GM12878 (cell line): ENCODE results near the gene GLT1D1. TPM values are rescaled to one million over a fixed set of nuclear protein-coding genes. Genes with fewer than 3 reads are reported as not detected.

Source experiments
- ATAC-seq: fragments of 200-7000 bp; cut with Tn5 transposase; 3 replicates; pipeline ENCODE4 v1.9.1; 2020; ENCODE audit warnings: mild to moderate bottlenecking, moderate library complexity
- BruUV-seq: library from RNA; stranded (reverse); fragments of 400-500 nt; replicated peaks from 2 replicates; lab custom pipeline; 2021; lab: Mats Ljungman, UMichigan
- CTCF ChIA-PET: fragments of 300-600 bp; sonication (Branson Sonifier 250); formaldehyde crosslinking; extraction: SDS; loops from one replicate; lab custom pipeline; 2021; ENCODE audit warnings: inconsistent platforms; lab: Yijun Ruan, JAX
- POLR2A ChIA-PET: fragments of 350-600 bp; formaldehyde crosslinking; extraction: SDS; loops from one replicate; lab custom pipeline; 2021; ENCODE audit warnings: inconsistent platforms; lab: Charles Lee
- RAD21 ChIA-PET: fragments of 300-600 bp; sonication (Branson Sonifier 250); formaldehyde crosslinking; loops from one replicate; lab custom pipeline; 2023; ENCODE audit warnings: antibody characterized with exemption; ENCODE audit not compliant: unreplicated experiment; lab: Charles Lee
- SMC1A ChIA-PET: fragments of 300-600 bp; sonication (Branson Sonifier 250); formaldehyde crosslinking; loops from one replicate; lab custom pipeline; 2023; ENCODE audit not compliant: unreplicated experiment, uncharacterized antibody; lab: Charles Lee
- DNase-seq: peaks from one replicate; pipeline ENCODE4 v3.0.0-alpha.2; 2011; ENCODE audit warnings: low read depth, low spot score
- FAIRE-seq: peaks from 3 replicates; lab custom pipeline; 2011; peaks lifted over from hg19 to GRCh38; lab: Jason Lieb, UNC
- H2AFZ ChIP-seq: 2 replicates; pipeline ENCODE4 v1.6.0; 2011; ENCODE audit warnings: low read depth, low read length, control low read depth; ENCODE audit not compliant: control insufficient read depth
- H3K27ac ChIP-seq: 2 replicates; pipeline ENCODE4 v1.5.1; 2011; ENCODE audit warnings: control low read depth; ENCODE audit not compliant: control insufficient read depth, insufficient read depth
- H3K27me3 ChIP-seq, 2 experiments: replicated peaks in 1 of 2; 2 replicates each; pipeline versions ENCODE4 v1.6.0 to v1.6.1; 2011; ENCODE audit warnings: low read length in 1 of 2; ENCODE audit not compliant: control insufficient read depth in 2 of 2, insufficient read depth in 2 of 2
- H3K36me3 ChIP-seq, 2 experiments: 2 replicates each; pipeline ENCODE4 v1.5.1; 2011; ENCODE audit warnings: low read length in 1 of 2; ENCODE audit not compliant: control insufficient read depth in 2 of 2, insufficient read depth in 2 of 2
- H3K4me1 ChIP-seq: 2 replicates; pipeline ENCODE4 v1.6.1; 2011; ENCODE audit warnings: mild to moderate bottlenecking, low read length, moderate library complexity, mixed read lengths; ENCODE audit not compliant: control insufficient read depth, insufficient read depth
- H3K4me2 ChIP-seq: 2 replicates; pipeline ENCODE4 v1.6.0; 2011; ENCODE audit warnings: control low read depth; ENCODE audit not compliant: control insufficient read depth, insufficient read depth
- H3K4me3 ChIP-seq: fragments of 200-600 bp; sonication (generic); 2 replicates; pipeline ENCODE4 v1.5.1; 2016
- H3K79me2 ChIP-seq: 2 replicates; pipeline ENCODE4 v1.6.0; 2011; ENCODE audit warnings: low read length; ENCODE audit not compliant: control insufficient read depth, insufficient read depth
- H3K9ac ChIP-seq: 2 replicates; pipeline ENCODE4 v1.8.0; 2011; ENCODE audit warnings: low read length, control low read depth, mixed read lengths; ENCODE audit not compliant: control insufficient read depth, insufficient read depth
- H3K9me3 ChIP-seq: replicated peaks from 3 replicates; pipeline ENCODE4 v1.5.1; 2011; ENCODE audit warnings: mild to moderate bottlenecking, low read length; ENCODE audit not compliant: control insufficient read depth, insufficient read depth
- H4K20me1 ChIP-seq: 2 replicates; pipeline ENCODE4 v1.6.0; 2011; ENCODE audit not compliant: control insufficient read depth, insufficient read depth
- FOXM1 ChIP-seq: IDR thresholded peaks from 2 replicates; pipeline ENCODE4 v1.6.1; 2012; ENCODE audit warnings: low read depth, mild to moderate bottlenecking, inconsistent platforms, low read length, moderate library complexity
- HDAC6 ChIP-seq: fragments of 200-600 bp; sonication (generic); IDR thresholded peaks from one replicate; pipeline ENCODE4 v1.8.0; 2017; ENCODE audit warnings: antibody characterized with exemption; ENCODE audit not compliant: unreplicated experiment
- IRF3 ChIP-seq: fragments of 450-650 bp; IDR thresholded peaks from 2 replicates; pipeline ENCODE4 v1.6.1; 2014; ENCODE audit warnings: mild to moderate bottlenecking
- JUNB ChIP-seq: IDR thresholded peaks from 2 replicates; pipeline ENCODE4 v1.6.1; 2016; ENCODE audit warnings: antibody characterized with exemption, mild to moderate bottlenecking
- NFYA ChIP-seq: IDR thresholded peaks from 2 replicates; pipeline ENCODE4 v1.6.1; 2011; ENCODE audit warnings: low read depth, mild to moderate bottlenecking, low read length, improper control_type of control experiment, borderline replicate concordance
- NR2F1 ChIP-seq: fragments of 450-650 bp; conservative IDR thresholded peaks from 2 replicates; pipeline ENCODE4 v1.6.1; 2017; ENCODE audit warnings: mild to moderate bottlenecking
- RUNX3 ChIP-seq: IDR thresholded peaks from 2 replicates; pipeline ENCODE4 v1.6.1; 2012; ENCODE audit warnings: low read length, inconsistent platforms
- SRF ChIP-seq, 2 experiments: IDR thresholded peaks; 2 replicates each; pipeline ENCODE4 v1.6.1; 2011; ENCODE audit warnings: low read depth in 2 of 2, low read length in 2 of 2, mild to moderate bottlenecking in 1 of 2, moderate library complexity in 1 of 2
- TCF3 ChIP-seq: IDR thresholded peaks from 2 replicates; pipeline ENCODE4 v1.6.1; 2012; ENCODE audit warnings: low read depth, mild to moderate bottlenecking, low read length, borderline replicate concordance; ENCODE audit not compliant: insufficient read depth
- ZNF687 ChIP-seq: fragments of 450-650 bp; IDR thresholded peaks from 2 replicates; pipeline ENCODE4 v1.6.1; 2017; ENCODE audit warnings: mild to moderate bottlenecking, moderate library complexity
- WGBS: methylation state at CpG from one replicate; pipeline ENCODE4 v1.1.6; 2016; ENCODE audit warnings: low lambda C conversion rate; ENCODE audit not compliant: insufficient replicate concordance, insufficient coverage; ENCODE audit errors: missing lambda C conversion rate; 5-methylcytosine and 5-hydroxymethylcytosine counted together
- in situ Hi-C: fragments of 300-500 bp; cut with MboI; formaldehyde crosslinking; loops from 9 replicates; pipeline ENCODE4 v1.14.3; 2018; ENCODE audit warnings: mixed read lengths
- intact Hi-C: fragments of 100-400 bp; cut with micrococcal nuclease; formaldehyde crosslinking; loops from one replicate; pipeline ENCODE4 v1.14.2; 2022; ENCODE audit not compliant: unreplicated experiment
- polyA plus RNA-seq, 11 experiments: library from polyadenylated mRNA; depleted of rRNA in 4 of 11; unstranded in 6 of 11; stranded (reverse) in 5 of 11; fragments of >200 nt; fragmentation: Nextera tagmentation in 4 of 11; fragmentation: Illumina TruSeq in 1 of 11; extraction: Ambion mirVana in 4 of 11; extraction: Trizol in 1 of 11; gene quantifications; 1 replicate in 1 of 11; 2 replicates in 10 of 11; pipeline versions ENCODE4 v1.2.1 to v1.2.3, GENCODE V29; 2011 to 2016; ENCODE audit warnings: inconsistent platforms in 2 of 11, missing spikeins in 2 of 11, low read depth in 1 of 11
- total RNA-seq, 4 experiments: library from RNA; depleted of rRNA in 3 of 4; stranded (reverse); fragments of >200 nt in 3 of 4; fragmentation: Illumina TruSeq in 1 of 4; extraction: Trizol in 1 of 4; gene quantifications; 2 replicates each; pipeline versions ENCODE4 v1.2.1 to v1.2.3, GENCODE V29; 2013 to 2021

The GLT1D1 gene
- total and polyA plus RNA-seq, 10 of the 15 experiments (the other 5 are each of a cell fraction or from before 2014, with no cell fraction given) = 0.42 to 62.8 (median 3.0) TPM

GRCh38 chr12:128949086-128949485, 95.8 kb downstream of the GLT1D1 start:
- peaks cover 0 to 14% of the 10 kb centered on the region in 2 experiments; a peak in 2 of 4 replicates for H3K36me3 ChIP-seq
- no peaks in the 10 kb centered on the region for H3K79me2 ChIP-seq
- H3K9me3 ChIP-seq = no peaks in the 10 kb centered on the region
- POLR2A ChIA-PET = no interaction called here
- H3K4me1 ChIP-seq = no peaks in the 10 kb centered on the region
- no peaks in the 10 kb centered on the region for H3K27me3 ChIP-seq
- FAIRE-seq = no peak
- H2AFZ ChIP-seq = no peak overlapping the region
- no peak for ATAC-seq
- H3K4me2 ChIP-seq = no peak overlapping the region
- no peak overlapping the region for H3K4me3 ChIP-seq
- TF ChIP-seq RUNX3 (no peak), NR2F1 (0 out of 2 replicates have a peak, but pooled peaks have one; percentile 49)
- TF ChIP-seq, all 136 proteins: peak for 1
- intact Hi-C loops = no loop called here
- no peak for DNase-seq
- ChIA-PET SMC1A (interaction anchor here (1.4 kb wide), 1 partner anchor 11 kb away, joined by 5 read pairs; no protein-coding TSS in a partner anchor), CTCF (interaction anchor here (0.9 to 1.0 kb wide), 2 partner anchors 127 to 166 kb away, joined by 3 read pairs; no protein-coding TSS in a partner anchor), RAD21 (no interaction called here)
- in situ Hi-C loops = no loop called here
- H4K20me1 ChIP-seq = no peaks in the 10 kb centered on the region
- no peak overlapping the region for H3K9ac ChIP-seq
- H3K27ac ChIP-seq = no peak overlapping the region
- WGBS = 65% methylated on average over 5 of the region's 5 CpGs
- BruUV-seq = no TSS peak

GRCh38 chr12:128951448-128951847, 98.2 kb downstream of the GLT1D1 start:
- Histone ChIP-seq H3K79me2 (no peaks in the 10 kb centered on the region), H3K36me3 (peaks cover 0 to 13% of the 10 kb centered on the region in 2 experiments; a peak in 2 of 4 replicates), H3K9me3 (no peaks in the 10 kb centered on the region), H2AFZ (no peak overlapping the region), H3K4me3 (no peak overlapping the region), H3K4me1 (no peaks in the 10 kb centered on the region), H3K4me2 (no peak overlapping the region), H3K27ac (no peak overlapping the region), H3K9ac (no peak overlapping the region), H4K20me1 (no peaks in the 10 kb centered on the region), H3K27me3 (no peaks in the 10 kb centered on the region)
- SMC1A ChIA-PET = interaction anchor here (1.5 kb wide), 1 partner anchor 15 kb away, joined by 4 read pairs; no protein-coding TSS in a partner anchor
- BruUV-seq = no TSS peak
- intact Hi-C loops = no loop called here
- no peak for FAIRE-seq
- RAD21 ChIA-PET = no interaction called here
- in situ Hi-C loops = no loop called here
- ATAC-seq = no peak
- POLR2A ChIA-PET = no interaction called here
- no peak for DNase-seq
- CTCF ChIA-PET = interaction anchor here (1.5 kb wide), 1 partner anchor 153 kb away, joined by 3 read pairs; no protein-coding TSS in a partner anchor
- WGBS = 77% methylated on average over 13 of the region's 13 CpGs
- TF ChIP-seq SRF (IDR thresholded peaks at IDR 0.05; ENCODE audit: low read depth in 2 of 2, low read length in 2 of 2) (no peak), NFYA (no peak), JUNB (no peak), FOXM1 (no peak), HDAC6 (no peak), ZNF687 (no peak), IRF3 (no peak), TCF3 (no peak)
